ENCODE measurements around the gene KRTAP10-3.

KRTAP10-3 gene

DNA sequence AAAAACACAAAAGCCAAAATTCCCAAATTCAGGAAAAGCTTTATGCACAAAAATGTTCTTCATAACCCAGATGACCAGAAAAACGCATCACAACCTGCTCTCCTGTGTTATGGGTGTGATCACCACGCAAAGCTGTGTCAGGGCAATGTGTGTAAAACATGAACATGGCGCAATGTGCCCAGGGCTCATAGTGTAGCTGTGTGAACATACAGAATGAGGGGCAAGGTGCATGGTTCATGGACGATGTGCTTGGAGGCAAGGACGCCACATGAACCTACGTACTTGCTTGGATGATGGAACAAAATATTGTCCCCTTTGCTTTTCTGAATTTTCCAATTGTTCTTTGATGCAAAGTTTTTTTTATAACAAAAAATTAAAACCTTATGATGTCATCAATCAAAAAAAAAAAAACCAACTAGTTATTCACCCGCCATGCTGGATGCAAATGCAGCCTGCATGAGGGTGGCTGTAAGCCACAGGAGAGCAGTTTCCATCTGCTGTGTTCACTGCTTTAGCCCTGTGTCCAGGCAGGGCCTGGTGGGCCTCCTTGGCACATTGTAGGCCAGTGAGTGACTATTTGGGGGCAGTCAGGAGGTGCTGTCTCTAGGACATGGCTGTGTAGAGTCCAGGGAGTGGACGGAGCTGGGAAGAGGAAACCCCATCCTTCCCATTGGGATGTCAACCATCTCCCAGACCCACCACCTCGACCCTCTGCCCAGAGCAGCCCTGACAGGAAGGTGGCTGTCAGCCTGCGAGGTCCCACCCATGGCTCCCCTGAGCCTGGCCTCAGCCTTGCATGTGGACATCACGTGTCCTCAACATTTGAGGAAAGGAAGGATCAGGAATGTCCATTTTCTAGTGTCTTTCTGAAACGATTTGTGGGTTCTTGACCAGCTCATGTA, 32.2 kb downstream of the KRTAP10-3 start:
- no peak for DNase-seq
- TF ChIP-seq, protein P1, sequence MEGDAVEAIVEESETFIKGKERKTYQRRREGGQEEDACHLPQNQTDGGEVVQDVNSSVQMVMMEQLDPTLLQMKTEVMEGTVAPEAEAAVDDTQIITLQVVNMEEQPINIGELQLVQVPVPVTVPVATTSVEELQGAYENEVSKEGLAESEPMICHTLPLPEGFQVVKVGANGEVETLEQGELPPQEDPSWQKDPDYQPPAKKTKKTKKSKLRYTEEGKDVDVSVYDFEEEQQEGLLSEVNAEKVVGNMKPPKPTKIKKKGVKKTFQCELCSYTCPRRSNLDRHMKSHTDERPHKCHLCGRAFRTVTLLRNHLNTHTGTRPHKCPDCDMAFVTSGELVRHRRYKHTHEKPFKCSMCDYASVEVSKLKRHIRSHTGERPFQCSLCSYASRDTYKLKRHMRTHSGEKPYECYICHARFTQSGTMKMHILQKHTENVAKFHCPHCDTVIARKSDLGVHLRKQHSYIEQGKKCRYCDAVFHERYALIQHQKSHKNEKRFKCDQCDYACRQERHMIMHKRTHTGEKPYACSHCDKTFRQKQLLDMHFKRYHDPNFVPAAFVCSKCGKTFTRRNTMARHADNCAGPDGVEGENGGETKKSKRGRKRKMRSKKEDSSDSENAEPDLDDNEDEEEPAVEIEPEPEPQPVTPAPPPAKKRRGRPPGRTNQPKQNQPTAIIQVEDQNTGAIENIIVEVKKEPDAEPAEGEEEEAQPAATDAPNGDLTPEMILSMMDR (IDR thresholded peaks at IDR 0.05), result no peak
- Mint-ChIP-seq H3K27ac (no peak overlapping the region), H3K4me1 (no peaks in the 10 kb centered on the region), H3K4me3 (no peak overlapping the region), H3K36me3 (ENCODE audit: low read depth) (no peaks in the 10 kb centered on the region), H3K9me3 (no peaks in the 10 kb centered on the region), H3K27me3 (ENCODE audit: low read depth, poor library complexity) (peaks cover 6% of the 10 kb centered on the region)

DNA sequence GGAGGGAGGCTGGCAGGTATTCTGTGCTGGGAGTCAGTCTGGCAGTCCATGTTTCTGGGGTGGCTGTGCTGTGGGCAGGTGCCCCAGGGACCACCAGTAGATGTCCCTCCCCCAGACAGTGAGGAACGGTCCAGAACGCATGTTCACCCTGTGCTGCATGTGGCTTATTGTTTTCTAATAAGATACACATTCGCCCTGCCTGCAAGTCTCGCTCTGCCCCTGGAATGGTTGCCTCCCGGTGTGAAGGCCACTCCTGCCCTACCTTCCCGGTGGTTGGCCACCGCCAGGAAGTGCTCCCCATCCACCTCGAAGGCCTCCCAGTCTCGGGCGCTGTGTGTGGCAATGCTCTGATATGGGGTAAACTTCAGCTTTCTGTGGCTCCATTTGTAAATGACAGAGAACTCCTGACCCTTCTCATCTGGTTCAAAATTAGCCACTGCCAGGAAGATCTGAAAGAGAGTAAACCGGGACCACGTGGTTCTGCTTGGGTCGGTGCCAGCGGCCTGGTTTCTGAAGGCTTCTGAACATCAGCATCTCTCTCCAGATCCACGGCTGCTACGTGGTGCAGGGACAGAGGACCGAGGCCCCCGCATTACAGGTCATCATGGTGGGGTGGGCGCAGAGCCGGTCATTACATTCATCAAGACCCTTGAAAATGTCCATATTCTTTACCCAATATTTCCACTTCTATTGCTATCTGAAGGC, 33.1 kb downstream of the KRTAP10-3 start:
- TF ChIP-seq, protein P1 (IDR thresholded peaks at IDR 0.05), result no peak
- no peaks in the 10 kb centered on the region for H3K9me3 Mint-ChIP-seq
- H3K4me1 Mint-ChIP-seq, result no peaks in the 10 kb centered on the region
- peaks cover 6% of the 10 kb centered on the region for H3K27me3 Mint-ChIP-seq (ENCODE audit: low read depth, poor library complexity)
- H3K36me3 Mint-ChIP-seq (ENCODE audit: low read depth), result no peaks in the 10 kb centered on the region
- no peak overlapping the region for H3K27ac Mint-ChIP-seq
- no peak for DNase-seq
- no peak overlapping the region for H3K4me3 Mint-ChIP-seq

DNA sequence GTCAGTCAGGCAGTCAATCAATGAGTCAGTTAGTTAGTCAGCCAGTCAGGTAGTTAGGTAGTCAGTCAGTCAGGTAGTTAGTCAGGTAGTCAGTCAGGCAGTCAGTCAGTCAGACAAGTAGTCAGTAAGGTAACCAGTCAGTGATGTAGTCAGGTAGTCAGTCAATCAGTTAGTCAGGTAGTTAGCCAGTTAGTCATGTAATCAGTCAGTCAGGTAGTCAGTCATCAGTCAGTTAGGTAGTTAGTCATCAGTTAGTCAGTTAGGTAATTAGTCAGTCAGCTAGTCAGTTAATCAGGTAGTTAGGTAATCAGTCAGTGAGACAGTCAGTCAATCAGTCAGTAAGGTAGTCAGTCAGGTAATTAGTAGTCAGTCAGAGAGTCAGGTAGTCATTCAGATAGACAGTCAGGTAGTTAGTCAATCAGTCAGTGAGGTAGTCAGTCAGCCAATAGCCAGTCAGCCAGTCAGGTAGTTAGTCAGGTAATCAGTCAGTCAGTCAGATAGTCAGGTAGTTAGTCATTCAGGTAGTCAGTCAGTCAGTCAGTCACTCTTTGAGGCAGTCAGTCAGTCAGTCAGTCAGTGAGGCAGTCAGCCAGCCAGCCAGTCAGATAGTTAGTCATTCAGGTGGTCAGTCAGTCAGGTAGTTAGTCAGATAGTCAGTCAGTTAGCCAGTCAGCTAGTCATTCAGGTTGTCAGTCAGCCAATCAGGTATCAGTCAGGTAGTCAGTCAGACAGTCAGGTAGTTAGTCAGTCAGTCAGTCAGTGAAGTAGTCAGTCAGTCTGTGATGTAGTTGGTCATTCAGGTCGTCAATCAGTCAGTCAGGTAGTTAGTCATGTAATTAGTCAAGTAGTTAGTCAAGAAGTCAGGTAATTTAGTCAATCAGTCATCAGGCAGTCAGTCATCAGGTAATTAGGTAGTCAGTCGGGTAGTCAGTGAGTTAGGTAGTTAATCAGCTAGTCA, 33.9 kb downstream of the KRTAP10-3 start:
- Mint-ChIP-seq H3K9me3 (no peaks in the 10 kb centered on the region), H3K27me3 (ENCODE audit: low read depth, poor library complexity) (peaks cover 5% of the 10 kb centered on the region), H3K4me1 (peaks cover 4% of the 10 kb centered on the region), H3K36me3 (ENCODE audit: low read depth) (peaks cover 3% of the 10 kb centered on the region), H3K4me3 (no peak overlapping the region), H3K27ac (no peak overlapping the region)
- no peak for DNase-seq
- TF ChIP-seq, protein P1 (IDR thresholded peaks at IDR 0.05), result no peak

DNA sequence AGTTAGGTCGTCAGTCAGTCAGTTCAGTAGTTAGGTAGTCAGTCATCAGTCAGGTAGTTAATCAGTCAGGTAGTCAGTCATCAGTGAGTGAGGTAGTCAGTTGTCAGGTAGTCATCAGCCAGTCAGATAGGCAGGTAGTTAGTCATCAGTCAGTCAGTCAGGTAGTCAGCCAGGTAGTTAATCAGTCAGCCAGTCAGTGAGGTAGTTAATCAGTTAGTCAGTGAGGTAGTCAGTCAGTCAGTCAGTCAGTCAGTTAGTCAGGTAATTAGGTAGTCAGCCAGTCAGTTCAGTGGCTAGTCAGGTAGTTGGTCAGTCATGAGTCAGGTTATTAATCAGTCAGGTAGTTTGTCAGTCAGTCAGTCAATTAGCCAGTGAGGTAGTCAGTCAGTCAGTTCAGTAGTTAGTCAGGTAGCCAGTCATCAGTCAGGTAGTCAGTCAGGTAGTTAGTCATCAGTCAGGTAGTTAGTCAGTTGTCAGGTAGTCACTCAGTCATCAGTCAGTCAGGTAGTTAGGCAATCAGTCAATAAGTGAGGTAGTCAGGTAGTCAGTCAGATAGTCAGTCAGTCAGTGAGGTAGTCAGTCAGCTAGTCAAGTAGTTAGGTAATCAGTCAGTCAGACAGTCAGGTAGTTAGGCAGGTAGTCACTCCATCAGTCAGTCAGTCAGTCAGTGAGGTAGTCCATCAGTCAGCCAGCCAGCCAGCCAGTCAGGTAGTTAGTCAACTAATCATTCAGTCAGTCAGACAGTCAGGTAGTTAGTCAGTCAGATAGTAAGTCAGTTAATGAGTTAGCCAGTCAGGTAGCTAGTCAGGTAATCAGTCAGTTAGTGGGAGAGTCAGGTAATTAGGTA, 34.8 kb downstream of the KRTAP10-3 start:
- Mint-ChIP-seq H3K36me3 (ENCODE audit: low read depth) (peaks cover 4% of the 10 kb centered on the region), H3K4me3 (no peak overlapping the region), H3K27ac (no peak overlapping the region), H3K9me3 (no peaks in the 10 kb centered on the region), H3K27me3 (ENCODE audit: low read depth, poor library complexity) (peaks cover 9% of the 10 kb centered on the region), H3K4me1 (peaks cover 4% of the 10 kb centered on the region)
- TF ChIP-seq, protein P1 (IDR thresholded peaks at IDR 0.05), result no peak
- no peak for DNase-seq

DNA sequence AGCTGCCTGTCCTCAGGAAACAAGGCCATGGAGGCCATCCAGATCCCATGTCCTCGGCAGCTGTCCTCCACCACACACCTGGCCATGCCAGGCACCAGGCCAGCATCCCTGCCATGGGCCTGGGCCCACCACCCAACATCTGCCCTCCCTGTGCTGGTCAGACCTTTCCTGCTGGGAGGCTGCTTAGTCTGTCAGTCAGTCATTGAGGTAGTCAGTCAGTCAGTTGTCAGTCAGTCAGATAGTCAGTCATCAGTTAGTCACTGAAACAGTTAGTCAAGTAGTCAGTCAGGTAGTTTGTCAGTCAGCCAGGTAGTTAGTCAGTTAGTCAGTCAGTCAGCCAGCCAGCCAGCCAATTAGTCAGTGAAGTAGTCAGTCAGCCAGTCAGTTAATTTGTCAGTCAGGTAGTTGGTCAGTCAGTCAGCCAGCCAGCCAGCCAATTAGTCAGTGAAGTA, 35.8 kb downstream of the KRTAP10-3 start:
- Mint-ChIP-seq H3K9me3 (no peaks in the 10 kb centered on the region), H3K36me3 (ENCODE audit: low read depth) (peaks cover 4% of the 10 kb centered on the region), H3K27ac (no peak overlapping the region), H3K4me1 (peaks cover 14% of the 10 kb centered on the region), H3K27me3 (ENCODE audit: low read depth, poor library complexity) (peaks cover 9% of the 10 kb centered on the region), H3K4me3 (no peak overlapping the region)
- DNase-seq, result no peak
- TF ChIP-seq, protein P1 (IDR thresholded peaks at IDR 0.05), result no peak
